Measurements from ENCODE around the gene VARS1.
"Not testable (repeated sequence)": the region's sequence is repeated elsewhere in the genome, so short reads cannot be mapped to it uniquely, and the experiment has no call there.

VARS1 gene

DNA sequence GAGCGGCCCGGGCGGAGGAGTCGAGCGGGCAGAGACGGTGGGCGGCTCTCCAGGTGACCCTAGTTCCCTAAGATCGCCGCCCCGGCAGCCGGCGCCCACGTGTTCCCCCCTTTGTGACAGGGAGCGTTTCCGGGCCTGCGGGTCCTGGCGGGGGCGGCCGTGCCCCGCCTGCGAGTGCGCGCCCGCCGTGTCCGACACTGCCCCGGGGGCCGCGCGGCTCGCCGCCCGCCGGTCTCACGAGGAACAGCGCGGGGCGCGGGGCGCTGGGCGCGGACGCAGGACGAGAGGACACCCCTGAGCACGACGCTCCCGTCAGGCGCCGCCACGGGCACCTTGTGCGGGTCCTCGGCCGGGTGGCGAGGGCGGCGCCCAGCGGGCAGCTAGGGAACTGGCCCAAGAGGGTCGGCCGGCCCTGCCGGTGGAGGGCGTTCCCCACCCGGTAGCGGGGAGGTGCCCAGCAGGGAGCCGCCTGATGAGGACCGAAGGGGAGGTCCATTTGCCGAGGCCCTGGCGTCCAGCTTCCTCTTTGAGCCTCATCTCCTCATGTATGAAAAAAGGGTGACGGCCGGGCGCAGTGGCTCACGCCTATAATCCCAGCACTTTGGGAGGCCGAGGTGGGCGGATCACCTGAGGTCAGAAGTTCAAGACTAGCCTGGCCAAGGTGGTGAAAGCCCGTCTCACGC, at the start of gene VARS1:
Gene VARS1 (minus strand): TSS at position 137 of the 683 bp plus-strand sequence. CDS start 535 bp downstream, outside the sequence.
- DNase-seq: peak; percentile 84 to 94 (median 86)

DNA sequence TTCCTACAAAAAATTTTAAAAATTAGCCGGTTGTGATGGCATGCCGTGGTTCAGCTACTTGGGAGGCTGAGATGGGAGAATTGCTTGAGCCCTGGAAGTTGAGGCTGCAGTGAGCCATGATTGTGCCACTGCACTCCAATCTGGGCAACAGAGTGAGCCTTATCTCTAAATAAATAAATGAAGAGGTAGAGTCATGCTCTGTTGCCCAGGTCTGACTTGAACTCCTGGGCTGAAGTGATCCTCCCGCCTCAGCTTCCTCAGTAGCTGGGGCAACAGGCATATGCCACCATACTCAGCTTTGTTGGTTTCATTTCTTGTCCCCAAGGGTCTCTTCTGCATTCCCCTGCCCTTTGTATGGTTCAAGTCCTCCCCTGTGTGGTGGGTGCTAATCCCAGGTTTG, 49.0 kb upstream of the VARS1 start:
- DNase-seq: no peak

DNA sequence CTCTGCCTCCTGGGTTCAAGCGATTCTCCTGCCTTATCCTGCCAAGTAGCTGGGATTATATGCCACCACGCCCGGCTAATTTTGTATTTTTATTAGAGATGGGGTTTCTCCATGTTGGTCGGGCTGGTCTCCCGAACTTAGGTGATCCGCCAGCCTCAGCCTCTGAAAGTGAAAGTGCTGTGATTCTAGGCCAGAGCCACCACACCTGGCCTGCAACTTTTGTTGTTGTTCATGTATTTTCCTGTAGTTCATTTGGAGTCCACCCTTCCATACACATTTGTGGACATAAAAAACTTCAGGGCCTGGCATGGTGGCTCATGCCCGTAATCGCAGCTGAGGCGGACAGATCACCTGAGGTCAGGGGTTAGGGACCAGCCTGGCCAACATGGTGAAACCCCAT, 46.5 kb upstream of the VARS1 start:
- DNase-seq: no peak

DNA sequence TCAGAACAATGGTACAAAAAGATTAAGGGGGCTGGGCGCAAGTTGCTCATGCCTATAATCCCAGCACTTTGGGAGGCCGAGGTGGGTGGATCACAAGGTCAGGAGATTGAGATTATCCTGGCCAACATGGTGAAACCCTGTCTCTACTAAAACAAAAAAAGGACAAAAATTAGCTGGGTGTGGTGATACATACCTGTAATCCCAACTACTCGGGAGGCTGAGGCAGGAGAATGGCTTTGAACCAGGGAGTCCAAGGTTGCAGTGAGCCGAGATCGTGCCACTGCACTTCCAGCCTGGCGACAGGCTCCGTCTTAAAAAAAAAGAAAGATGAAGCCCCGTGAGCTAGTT, 44.2 kb upstream of the VARS1 start:
- not testable (repeated sequence) for DNase-seq

DNA sequence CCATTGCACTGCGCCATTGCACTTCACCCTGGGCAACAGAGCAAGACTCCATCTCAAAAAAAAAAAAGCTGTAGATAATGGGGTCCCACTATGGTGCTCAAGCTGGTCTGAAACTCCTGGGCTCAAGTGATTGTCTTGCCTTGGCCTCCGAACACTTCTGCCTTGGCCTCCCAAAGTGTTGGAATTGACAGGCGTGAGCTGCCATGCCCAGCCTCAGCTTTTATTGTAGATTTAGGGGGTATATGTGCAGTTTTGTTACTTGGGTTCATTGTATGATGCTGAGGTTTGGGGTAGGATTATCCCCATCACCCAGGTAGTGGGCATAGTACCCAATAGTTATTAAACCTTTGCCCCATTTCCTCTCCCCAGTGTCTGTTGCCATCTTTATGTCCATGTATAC, 43.4 kb upstream of the VARS1 start:
- no peak for DNase-seq

DNA sequence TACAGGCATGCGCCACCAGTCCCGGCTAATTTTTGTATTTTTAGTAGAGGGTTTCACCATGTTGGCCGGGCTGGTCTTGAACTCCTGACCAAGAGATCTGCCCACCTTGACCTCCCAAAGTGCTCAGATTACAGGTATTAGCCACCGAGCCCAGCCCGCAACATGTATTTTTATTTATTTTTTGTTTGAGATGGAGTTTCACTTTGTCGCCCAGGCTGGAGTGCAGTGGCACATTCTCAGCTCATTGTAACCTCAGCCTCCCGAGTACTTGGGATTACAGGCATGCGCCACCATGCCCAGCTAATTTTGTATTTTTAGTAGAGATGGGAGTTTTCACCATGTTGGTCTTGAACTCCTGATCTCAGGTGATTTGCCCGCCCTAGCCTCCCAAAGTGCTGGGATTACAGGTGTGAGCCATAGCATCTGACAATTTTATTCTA, 42.6 kb upstream of the VARS1 start:
- DNase-seq: not testable (repeated sequence)

DNA sequence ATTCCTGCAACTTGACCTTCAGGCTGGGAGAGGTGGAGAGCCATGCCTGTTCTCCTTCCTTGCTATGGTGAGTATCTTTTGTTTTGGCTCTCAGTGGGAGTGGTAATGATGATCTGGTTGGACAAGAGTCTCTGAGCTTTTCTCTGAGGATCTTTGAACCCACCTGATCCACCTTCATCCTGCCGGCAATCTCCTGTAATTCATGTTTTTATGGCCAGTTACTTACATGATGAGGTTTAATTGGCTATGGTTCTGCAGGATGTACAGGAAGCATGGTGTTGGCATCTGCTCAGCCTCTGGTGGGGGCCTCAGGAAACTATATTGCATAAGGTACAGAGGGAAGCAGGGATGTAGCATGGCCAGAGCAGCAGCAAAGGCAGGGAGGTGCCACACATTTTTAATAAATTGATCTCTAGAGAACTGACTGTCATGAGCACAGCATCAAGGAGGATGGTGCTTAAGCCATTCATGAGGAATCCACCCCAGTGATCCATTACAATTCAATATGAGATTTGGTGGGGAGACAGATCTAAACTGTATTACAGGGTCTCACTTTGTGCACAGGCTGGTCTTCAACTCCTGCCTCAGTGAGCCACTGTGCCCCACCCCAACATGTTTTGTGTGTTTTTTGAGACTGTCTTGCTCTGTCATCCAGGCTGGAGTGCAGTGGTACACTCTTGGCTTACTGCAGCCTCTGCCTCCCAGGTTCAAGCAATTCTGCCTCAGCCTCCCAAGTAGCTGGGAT, 42.0 kb upstream of the VARS1 start:
- DNase-seq: no peak

DNA sequence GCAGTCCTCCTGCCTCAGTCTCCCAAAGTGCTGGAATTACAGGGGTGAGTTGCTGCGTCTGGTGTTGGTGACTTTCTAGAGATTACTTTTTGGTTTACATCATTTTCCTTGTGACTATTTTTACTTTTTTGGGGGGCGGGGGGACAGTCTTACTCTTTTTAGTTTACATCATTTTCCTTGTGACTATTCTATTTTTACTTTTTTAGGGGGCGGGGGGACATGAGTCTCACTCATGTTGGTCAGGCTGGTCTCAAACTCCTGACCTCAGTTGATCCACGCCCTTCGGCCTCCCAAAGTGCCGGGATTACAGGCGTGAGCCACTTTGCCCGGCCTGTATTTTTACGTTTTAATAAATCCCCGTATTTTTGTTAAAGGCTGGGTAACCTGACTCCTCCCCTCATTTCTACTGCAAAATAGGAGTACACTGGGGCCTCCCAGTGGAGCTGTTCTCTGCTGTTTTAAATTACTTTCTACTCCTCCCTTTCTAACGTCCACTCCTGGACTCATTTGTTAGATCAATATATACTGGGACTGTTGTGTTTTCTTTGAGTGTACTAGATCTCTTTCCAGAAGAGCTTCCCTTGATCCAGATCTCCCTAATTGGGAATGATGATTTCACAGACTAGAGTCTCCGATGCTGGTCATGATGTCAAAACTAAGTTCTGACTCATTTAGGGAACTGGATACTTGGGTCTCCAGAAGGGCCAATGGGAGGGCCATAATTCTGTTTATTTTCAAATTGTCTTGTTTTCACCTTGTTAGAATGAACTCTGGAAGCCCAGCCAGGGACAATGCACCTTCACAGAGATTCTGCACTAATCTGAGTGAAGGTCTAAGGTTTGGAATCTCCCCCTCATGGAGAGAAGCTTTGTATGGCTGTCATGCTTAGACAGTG, 41.2 kb upstream of the VARS1 start:
- no peak for DNase-seq

DNA sequence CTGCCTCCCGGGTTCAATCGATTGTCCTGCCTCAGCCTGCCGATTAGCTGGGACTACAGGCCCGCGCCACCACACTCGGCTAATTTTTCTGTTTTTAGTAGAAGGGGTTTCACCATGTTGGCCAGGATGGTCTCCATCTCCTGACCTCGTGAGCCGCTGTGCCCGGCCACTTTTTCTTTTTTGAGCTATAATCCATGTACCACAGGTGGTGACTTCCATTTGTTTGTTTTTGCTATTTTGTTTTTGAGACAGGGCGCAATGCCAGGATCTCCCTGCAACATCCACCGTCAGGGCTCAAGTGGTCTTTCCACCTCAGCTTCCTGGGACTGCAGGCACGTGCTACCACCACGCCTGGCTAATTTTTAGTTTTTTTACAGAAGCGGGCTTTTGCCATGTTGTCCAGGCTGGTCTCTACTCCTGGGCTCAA, 40.5 kb upstream of the VARS1 start:
- DNase-seq: peak in 1 of 3 experiments; percentile 30

DNA sequence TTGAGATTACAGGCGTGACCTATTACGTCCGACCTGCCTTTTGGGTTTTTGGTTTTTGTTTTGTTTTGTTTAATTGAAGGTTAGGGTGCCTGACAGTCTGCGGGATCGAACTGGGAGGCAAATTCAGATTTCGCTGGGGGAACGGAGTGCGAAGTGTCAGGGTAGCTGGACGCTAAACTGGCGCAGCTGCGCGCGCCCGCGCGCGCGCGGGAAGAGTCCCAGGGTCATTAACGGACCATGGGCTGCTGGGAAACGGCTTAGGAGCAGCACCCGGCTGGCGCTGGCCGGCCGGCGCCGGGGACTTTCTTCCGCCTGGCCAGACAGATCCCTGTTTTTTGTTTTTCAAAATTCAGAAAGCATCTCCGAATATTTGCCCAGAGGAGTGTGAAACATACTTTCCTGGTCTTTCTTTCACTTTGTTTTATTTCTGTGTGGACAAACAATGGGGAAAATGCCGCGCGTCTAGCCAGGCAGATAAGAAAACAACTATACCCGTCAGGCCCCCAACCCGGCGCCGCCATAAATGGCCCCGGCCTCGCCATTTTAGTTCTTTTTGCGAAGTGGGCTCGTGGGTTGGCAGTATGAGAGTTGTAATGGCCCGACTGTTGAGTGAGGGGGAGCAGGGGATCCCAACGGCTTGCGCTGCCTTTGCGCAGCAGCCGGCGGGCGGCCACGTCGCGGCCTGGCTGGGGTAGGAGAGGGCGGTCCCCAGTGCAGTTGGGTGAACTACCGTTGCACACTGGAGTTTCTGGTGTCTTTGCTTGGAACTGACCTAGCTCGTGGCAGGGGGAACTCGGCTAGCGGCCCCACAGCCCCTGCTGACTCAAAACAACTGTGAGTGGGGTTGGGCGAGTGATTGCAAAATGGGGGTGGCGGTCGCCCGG, 39.1 kb upstream of the VARS1 start:
- peak; percentile 92 to 97 (median 95) for DNase-seq

DNA sequence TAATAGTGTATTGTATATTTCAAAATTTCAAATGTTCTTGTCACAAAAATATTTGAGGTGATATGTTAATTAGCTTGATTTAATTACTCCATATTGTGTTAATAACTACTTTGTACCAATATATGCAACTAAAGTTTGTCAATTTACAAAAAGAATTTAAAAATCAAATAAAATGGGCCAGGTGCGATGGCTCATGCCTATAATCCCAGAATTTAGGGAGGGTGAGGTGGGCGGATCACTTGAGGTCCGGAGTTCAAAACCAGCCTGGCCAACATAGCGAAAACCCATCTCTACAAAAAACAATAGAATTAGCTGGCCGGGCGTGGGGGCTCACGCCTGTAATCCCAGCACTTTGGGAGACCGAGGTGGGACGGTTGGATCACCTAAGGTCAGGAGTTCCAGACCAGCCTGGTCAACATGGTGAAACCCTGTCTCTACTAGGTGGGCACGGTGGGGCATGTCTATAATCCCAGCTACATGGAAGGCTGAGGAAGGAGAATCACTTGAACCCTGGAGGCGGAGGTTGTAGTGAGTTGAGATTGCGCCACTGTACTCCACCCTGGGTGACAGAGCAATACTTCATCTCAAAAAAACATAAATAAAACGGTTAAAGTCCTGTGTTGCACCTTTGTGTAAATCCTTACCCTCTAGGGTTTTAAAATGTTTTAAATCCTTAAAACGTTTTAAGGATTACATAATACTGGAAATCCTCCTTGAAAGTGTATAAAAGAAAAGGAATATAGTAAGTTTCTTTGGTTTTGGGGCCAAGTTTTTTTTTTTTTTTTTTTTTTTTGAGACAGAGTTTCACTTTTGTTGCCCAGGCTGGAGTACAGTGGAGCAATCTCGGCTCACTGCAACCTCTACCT, 36.0 kb upstream of the VARS1 start:
- DNase-seq: no peak

DNA sequence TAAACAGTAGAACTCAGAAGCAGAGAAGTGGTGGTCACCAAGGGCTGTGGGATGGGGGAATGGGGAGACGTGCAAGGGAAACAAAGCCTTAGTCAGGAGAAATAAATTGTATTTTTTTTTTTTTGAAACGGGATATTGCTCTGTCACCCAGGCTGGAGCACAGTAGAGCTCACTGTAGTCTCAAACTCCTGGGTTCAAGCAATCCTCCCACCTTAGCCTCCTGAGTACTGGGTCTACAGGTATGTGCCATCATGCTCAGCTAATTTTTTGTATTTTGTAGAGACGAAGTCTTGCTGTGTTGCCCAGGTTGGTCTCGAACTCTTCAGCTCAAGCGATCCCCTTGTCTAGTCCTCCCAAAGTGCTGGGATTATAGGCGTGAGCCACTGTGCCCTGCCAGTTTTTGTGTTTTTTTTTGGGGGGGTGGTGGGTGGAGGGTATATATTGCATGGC, 35.4 kb upstream of the VARS1 start:
- DNase-seq: no peak

DNA sequence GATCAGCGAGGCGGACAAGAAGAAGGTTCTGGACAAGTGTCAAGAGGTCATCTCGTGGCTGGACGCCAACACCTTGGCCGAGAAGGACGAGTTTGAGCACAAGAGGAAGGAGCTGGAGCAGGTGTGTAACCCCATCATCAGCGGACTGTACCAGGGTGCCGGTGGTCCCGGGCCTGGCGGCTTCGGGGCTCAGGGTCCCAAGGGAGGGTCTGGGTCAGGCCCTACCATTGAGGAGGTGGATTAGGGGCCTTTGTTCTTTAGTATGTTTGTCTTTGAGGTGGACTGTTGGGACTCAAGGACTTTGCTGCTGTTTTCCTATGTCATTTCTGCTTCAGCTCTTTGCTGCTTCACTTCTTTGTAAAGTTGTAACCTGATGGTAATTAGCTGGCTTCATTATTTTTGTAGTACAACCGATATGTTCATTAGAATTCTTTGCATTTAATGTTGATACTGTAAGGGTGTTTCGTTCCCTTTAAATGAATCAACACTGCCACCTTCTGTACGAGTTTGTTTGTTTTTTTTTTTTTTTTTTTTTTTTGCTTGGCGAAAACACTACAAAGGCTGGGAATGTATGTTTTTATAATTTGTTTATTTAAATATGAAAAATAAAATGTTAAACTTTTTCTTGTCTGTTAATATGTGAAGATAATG, 34.2 kb upstream of the VARS1 start:
- DNase-seq: peak; percentile 39 to 77 (median 45)

DNA sequence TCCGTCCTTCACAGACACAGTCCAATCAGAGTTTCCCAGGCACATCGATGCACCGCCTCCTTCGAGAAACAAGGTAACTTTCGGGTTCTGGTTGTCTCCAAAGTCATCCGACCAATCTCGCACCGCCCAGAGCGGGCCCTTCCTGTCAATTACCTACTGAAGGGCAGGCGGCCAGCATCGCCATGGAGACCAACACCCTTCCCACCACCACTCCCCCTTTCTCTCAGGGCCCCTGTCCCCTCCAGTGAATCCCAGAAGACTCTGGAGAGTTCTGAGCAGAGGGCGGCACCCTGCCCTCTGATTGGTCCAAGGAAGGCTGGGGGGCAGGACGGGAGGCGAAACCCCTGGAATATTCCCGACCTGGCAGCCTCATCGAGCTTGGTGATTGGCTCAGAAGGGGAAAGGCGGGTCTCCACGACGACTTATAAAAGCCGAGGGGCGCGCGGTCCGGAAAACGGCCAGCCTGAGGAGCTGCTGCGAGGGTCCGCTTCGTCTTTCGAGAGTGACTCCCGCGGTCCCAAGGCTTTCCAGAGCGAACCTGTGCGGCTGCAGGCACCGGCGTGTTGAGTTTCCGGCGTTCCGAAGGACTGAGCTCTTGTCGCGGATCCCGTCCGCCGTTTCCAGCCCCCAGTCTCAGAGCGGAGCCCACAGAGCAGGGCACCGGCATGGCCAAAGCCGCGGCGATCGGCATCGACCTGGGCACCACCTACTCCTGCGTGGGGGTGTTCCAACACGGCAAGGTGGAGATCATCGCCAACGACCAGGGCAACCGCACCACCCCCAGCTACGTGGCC, 31.9 kb upstream of the VARS1 start, which contains the start of gene HSPA1B:
Gene HSPA1B (plus strand): TSS at position 453 of the 794 bp plus-strand sequence. CDS start 213 bp downstream, at position 666.
- peak; percentile 99 to 100 (median 100) for DNase-seq

DNA sequence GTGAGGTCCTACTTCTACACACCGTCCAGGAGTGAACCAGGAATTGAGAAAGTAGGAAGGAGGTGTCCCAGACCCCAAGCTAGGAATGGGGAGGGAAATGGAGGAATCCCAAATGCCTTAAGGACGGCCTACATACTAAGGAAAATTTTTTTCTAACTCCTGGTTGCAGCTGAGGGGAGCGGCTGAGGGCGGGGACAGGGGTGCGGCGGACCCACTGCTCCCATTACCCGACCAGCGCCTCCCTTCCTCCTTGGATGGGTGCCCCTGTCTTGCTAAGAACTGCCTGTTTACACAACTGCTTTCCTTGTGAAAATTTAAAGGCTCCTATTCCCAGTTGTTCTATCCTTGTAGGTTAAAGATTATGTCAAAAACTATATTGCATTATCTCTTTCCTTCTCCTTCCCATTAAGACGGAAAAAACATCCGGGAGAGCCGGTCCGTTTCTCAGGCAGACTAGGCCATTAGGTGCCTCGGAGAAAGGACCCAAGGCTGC, 31.3 kb upstream of the VARS1 start:
- peak in 1 of 3 experiments; percentile 82 for DNase-seq

DNA sequence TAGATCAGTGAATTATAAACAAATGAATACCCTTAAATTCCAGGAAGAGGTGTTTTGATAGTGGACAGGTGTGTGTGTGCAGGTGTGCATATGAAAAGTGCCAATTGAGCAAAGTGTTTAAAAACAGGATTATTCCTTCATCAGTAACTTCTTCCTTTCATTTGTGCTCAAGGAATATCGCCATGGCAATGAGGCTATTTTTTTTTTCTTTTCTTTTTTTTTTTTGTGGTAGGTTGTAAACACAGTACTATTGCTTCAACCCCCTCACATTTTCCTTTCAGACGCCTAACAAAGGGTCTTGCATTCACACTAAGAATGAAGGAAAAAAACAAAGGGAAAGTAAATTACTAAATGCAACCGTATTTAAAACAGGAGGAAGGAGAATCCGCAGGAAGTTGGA, 30.0 kb upstream of the VARS1 start:
- no peak for DNase-seq

DNA sequence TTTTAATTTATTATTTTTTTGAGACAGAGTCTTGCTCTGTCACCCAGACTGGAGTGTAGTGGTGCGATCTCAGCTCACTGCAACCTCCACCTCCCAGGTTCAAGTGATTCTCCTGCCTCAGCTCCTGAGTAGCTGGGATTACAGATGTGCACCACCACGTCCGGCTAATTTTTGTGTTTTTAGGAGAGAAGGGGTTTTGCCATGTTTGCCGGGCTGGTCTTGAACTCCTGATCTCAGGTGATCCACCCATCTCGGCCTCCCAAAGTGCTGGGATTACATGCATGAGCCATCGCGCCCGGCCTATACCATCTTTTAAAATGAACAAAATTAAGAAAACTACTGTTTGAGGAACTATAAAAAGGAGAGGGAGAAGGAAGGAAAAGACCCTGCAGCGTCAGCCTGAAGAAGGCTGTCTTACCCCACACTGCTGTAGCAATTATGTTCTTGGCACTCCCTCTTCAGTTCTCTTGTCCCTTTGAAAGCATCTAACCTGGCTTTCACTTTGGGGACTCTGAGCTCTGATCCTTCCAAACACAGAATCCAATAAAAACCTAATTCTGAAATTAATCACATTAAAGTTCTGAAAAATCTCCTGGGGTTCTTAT, 28.1 kb upstream of the VARS1 start:
- not testable (repeated sequence) for DNase-seq

DNA sequence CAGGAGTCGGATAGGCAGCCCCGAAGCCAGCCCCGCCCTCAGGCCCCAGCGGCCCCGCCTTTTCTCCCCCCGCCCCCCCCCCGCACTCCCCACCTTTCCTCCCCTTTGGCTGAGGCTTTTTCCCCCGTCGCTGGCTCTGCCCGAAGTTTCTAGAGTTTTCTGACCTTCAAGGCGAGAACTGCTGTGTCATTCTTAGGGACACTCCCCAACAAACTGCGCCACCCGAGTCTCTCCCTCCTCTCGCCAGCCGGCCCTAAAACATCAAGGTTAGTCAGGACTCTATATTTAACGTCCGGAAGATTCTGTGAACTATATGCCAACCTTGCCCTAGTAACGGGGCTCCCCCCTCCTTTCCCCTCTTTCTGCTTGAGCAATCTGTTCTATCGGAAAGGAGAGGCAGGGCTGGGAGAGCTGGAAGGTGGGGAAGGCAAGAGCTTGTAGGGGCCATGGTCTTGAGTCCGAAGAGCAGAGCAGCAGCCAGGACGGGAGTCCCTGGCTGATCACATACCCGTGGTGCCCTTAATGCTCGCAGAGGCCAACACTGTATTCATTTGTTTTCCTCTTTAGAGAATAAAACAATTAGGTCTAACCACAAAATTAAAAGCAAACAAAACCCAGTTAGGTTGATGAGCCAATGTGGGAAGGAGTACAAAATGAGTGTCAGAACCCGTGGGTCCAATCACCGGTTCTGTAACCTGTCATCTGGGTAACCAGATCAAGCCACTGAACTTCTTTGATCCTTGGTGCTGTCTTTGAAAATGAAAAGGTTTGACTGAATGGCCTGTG, 26.7 kb upstream of the VARS1 start:
- peak in 2 of 3 experiments; percentile 48 to 80 for DNase-seq

Measured in NCI-H1417 (cell line).